ENCODE measurements around the gene PHLDA2.

Gene PHLDA2

GRCh38 chr11:2892215-2892966, 36.8 kb downstream of the PHLDA2 start:
- peak; percentile 23 for DNase-seq

GRCh38 chr11:2891326-2892214, 37.6 kb downstream of the PHLDA2 start:
- DNase-seq, result no peak

- no peak for DNase-seq
Measured at GRCh38 chr11:2890466-2891294, 38.5 kb downstream of the PHLDA2 start.

- no peak for DNase-seq
Measured at GRCh38 chr11:2889362-2890273, 39.6 kb downstream of the PHLDA2 start.

- DNase-seq, result peak; percentile 69
Measured at GRCh38 chr11:2888266-2888968, 40.8 kb downstream of the PHLDA2 start.

GRCh38 chr11:2887515-2888195, 41.6 kb downstream of the PHLDA2 start:
- no peak for DNase-seq

- DNase-seq, result no peak
Measured at GRCh38 chr11:2886936-2887335, 42.3 kb downstream of the PHLDA2 start.

GRCh38 chr11:2886191-2886894, 42.9 kb downstream of the PHLDA2 start:
- no peak for DNase-seq

GRCh38 chr11:2885678-2886081, 43.5 kb downstream of the PHLDA2 start, which contains the start of gene CDKN1C:
TSS of gene CDKN1C (minus strand) at chr11:2885775. CDS start at chr11:2885456, 319 bp downstream.
- DNase-seq, result peak; percentile 78

- DNase-seq, result peak; percentile 40
Measured at GRCh38 chr11:2885017-2885677, 44.1 kb downstream of the PHLDA2 start.

- no peak for DNase-seq
Measured at GRCh38 chr11:2883979-2884815, 45.0 kb downstream of the PHLDA2 start.

GRCh38 chr11:2883640-2883978, 45.6 kb downstream of the PHLDA2 start:
- no peak for DNase-seq

- no peak for DNase-seq
Measured at GRCh38 chr11:2882396-2883110, 46.7 kb downstream of the PHLDA2 start.

- no peak for DNase-seq
Measured at GRCh38 chr11:2881981-2882375, 47.2 kb downstream of the PHLDA2 start.

GRCh38 chr11:2881076-2881980, 47.9 kb downstream of the PHLDA2 start:
- DNase-seq, result no peak

- no peak for DNase-seq
Measured at GRCh38 chr11:2880646-2881045, 48.6 kb downstream of the PHLDA2 start.

GRCh38 chr11:2878782-2879181, 50.4 kb downstream of the PHLDA2 start:
- no peak for DNase-seq

Data from NCI-H748 treated with DMSO at 0.1 percent for 48 hours (cell line).